SK-N-SH (cell line): ENCODE data around the gene CARTPT. TPM values are rescaled to one million over a fixed set of nuclear protein-coding genes. Genes with fewer than 3 reads are reported as not detected.

Source experiments
- CTCF ChIA-PET: fragments of 300-600, 350-600 bp; formaldehyde crosslinking; extraction: SDS; loops from one replicate; lab custom pipeline; 2021; lab: Yijun Ruan, JAX
- POLR2A ChIA-PET: fragments of 350-600 bp; sonication (Branson Sonifier 250); formaldehyde crosslinking; extraction: SDS; loops from one replicate; lab custom pipeline; 2020; ENCODE audit warnings: antibody characterized with exemption, inconsistent platforms; lab: Yijun Ruan, JAX
- DNase-seq: peaks from one replicate; pipeline ENCODE4 v3.0.0; 2012
- H2AFZ ChIP-seq: fragments of 200-600 bp; sonication (generic); 2 replicates; pipeline ENCODE4 v1.8.1; 2016; ENCODE audit warnings: antibody characterized with exemption, mild to moderate bottlenecking, low read depth
- H3F3A ChIP-seq: fragments of 200-600 bp; sonication (generic); replicated peaks from 2 replicates; pipeline ENCODE3; 2016; ENCODE audit warnings: antibody characterized with exemption, mild to moderate bottlenecking; ENCODE audit not compliant: insufficient read depth
- H3K27ac ChIP-seq, 2 experiments: fragments of 200-500 bp in 1 of 2; fragments of 200-600 bp in 1 of 2; sonication (Bioruptor generic) in 1 of 2; sonication (generic), shearing (Covaris generic) in 1 of 2; 2 replicates each; pipeline versions ENCODE4 v1.5.1 to v1.6.1; 2014 to 2016; ENCODE audit warnings: low read depth in 2 of 2, inconsistent platforms in 1 of 2, low read length in 1 of 2, mild to moderate bottlenecking in 1 of 2, mixed read lengths in 1 of 2
- H3K27me3 ChIP-seq: fragments of 200-600 bp; sonication (generic), shearing (Covaris generic); 2 replicates; pipeline ENCODE4 v1.6.1; 2016; ENCODE audit warnings: mixed run types; ENCODE audit not compliant: insufficient read depth
- H3K36me3 ChIP-seq, 2 experiments: fragments of 200-500 bp in 1 of 2; fragments of 200-600 bp in 1 of 2; sonication (Bioruptor generic) in 1 of 2; sonication (generic) in 1 of 2; replicated peaks in 1 of 2; 2 replicates each; pipeline versions ENCODE3 to v1.5.1; 2014 to 2016; ENCODE audit warnings: low read length in 1 of 2, mild to moderate bottlenecking in 1 of 2; ENCODE audit not compliant: insufficient read depth in 2 of 2, control insufficient read depth in 1 of 2
- H3K4me1 ChIP-seq, 2 experiments: fragments of 200-500 bp in 1 of 2; fragments of 200-600 bp in 1 of 2; sonication (Bioruptor generic) in 1 of 2; sonication (generic), shearing (Covaris generic) in 1 of 2; 2 replicates each; pipeline versions ENCODE4 v1.5.1 to v1.6.1; 2014 to 2016; ENCODE audit warnings: low read depth in 1 of 2, low read length in 1 of 2, mixed run types in 1 of 2; ENCODE audit not compliant: insufficient read depth in 2 of 2, control insufficient read depth in 1 of 2
- H3K4me2 ChIP-seq: fragments of 200-600 bp; sonication (generic), shearing (Covaris generic); 2 replicates; pipeline ENCODE4 v1.6.1; 2017; ENCODE audit warnings: mixed run types
- H3K4me3 ChIP-seq, 2 experiments: fragments of 200-500 bp in 1 of 2; fragments of 200-600 bp in 1 of 2; sonication (Bioruptor generic) in 1 of 2; sonication (generic), shearing (Covaris generic) in 1 of 2; 2 replicates each; pipeline versions ENCODE4 v1.5.1 to v1.8.1; 2014 to 2016; ENCODE audit warnings: low read depth in 2 of 2, inconsistent platforms in 1 of 2, low read length in 1 of 2, mild to moderate bottlenecking in 1 of 2, mixed read lengths in 1 of 2, moderate library complexity in 1 of 2
- H3K79me2 ChIP-seq: fragments of 200-600 bp; sonication (generic); 2 replicates; pipeline ENCODE4 v1.8.1; 2017; ENCODE audit warnings: mild to moderate bottlenecking; ENCODE audit not compliant: insufficient read depth
- H3K9ac ChIP-seq: fragments of 200-600 bp; sonication (generic); 2 replicates; pipeline ENCODE4 v1.6.1; 2017; ENCODE audit warnings: mixed run types
- H3K9me2 ChIP-seq: fragments of 200-600 bp; sonication (generic); 2 replicates; pipeline ENCODE4 v1.6.1; 2017; ENCODE audit warnings: mixed run types
- H3K9me3 ChIP-seq: fragments of 200-600 bp; sonication (generic); 2 replicates; pipeline ENCODE4 v1.6.1; 2017; ENCODE audit warnings: mixed run types, mild to moderate bottlenecking, moderate library complexity
- H4K20me1 ChIP-seq: fragments of 200-600 bp; sonication (generic); 2 replicates; pipeline ENCODE4 v1.6.1; 2017; ENCODE audit warnings: mild to moderate bottlenecking, mixed run types; ENCODE audit not compliant: insufficient read depth
- CHD2 ChIP-seq: fragments of 150-350 bp; IDR thresholded peaks from 2 replicates; pipeline ENCODE4 v1.6.1; 2018; ENCODE audit warnings: low read length; ENCODE audit not compliant: partially characterized antibody
- EZH2phosphoT487 ChIP-seq: fragments of 200-600 bp; sonication (generic); IDR thresholded peaks from 2 replicates; pipeline ENCODE4 v1.6.1; 2017; ENCODE audit warnings: low read depth, mixed run types, mild to moderate bottlenecking, antibody characterized with exemption, moderate library complexity, borderline replicate concordance
- FOSL2 ChIP-seq: IDR thresholded peaks from 2 replicates; pipeline ENCODE4 v1.4.0; 2012; ENCODE audit warnings: low read depth, mild to moderate bottlenecking, moderate library complexity, borderline replicate concordance
- FOXM1 ChIP-seq: IDR thresholded peaks from 2 replicates; pipeline ENCODE4 v1.4.0; 2012; ENCODE audit warnings: low read depth, mild to moderate bottlenecking
- GABPA ChIP-seq: IDR thresholded peaks from 2 replicates; pipeline ENCODE4 v1.4.0; 2012; ENCODE audit warnings: low read depth, mild to moderate bottlenecking
- JUND ChIP-seq: IDR thresholded peaks from 2 replicates; pipeline ENCODE4 v1.4.0; 2012
- RAD21 ChIP-seq: IDR thresholded peaks from 2 replicates; pipeline ENCODE4 v1.6.1; 2012; ENCODE audit warnings: mild to moderate bottlenecking, low read length
- RCOR1 ChIP-seq: fragments of 150-350 bp; IDR thresholded peaks from 2 replicates; pipeline ENCODE4 v1.6.1; 2017; ENCODE audit warnings: antibody characterized with exemption, low read length
- RFX5 ChIP-seq: IDR thresholded peaks from 2 replicates; pipeline ENCODE4 v1.6.1; 2012; ENCODE audit warnings: mild to moderate bottlenecking, improper control_type of control experiment, low read length
- SIN3A ChIP-seq: IDR thresholded peaks from 2 replicates; pipeline ENCODE4 v1.6.1; 2012; ENCODE audit warnings: low read depth, mild to moderate bottlenecking, low read length, moderate library complexity, borderline replicate concordance
- TCF12 ChIP-seq: IDR thresholded peaks from 2 replicates; pipeline ENCODE4 v1.4.0; 2012
- ZBTB33 ChIP-seq: IDR thresholded peaks from 2 replicates; pipeline ENCODE4 v1.4.0; 2012; ENCODE audit warnings: low read depth, borderline replicate concordance
- WGBS: methylation state at CpG from one replicate; pipeline ENCODE4 v1.1.6; 2017; ENCODE audit warnings: low lambda C conversion rate; 5-methylcytosine and 5-hydroxymethylcytosine counted together
- polyA plus RNA-seq, 3 experiments: library from polyadenylated mRNA; depleted of rRNA; stranded (reverse); fragments of >200 nt; gene quantifications; 2 replicates each; pipeline ENCODE4 v1.2.3, GENCODE V29; 2012
- TF ChIP-seq, protein P1 (sequence below): IDR thresholded peaks from 2 replicates; pipeline ENCODE4 v1.6.1; 2012; ENCODE audit warnings: mild to moderate bottlenecking, low read depth, low read length, moderate library complexity
- TF ChIP-seq, protein P2 (sequence below): IDR thresholded peaks from 2 replicates; pipeline ENCODE4 v1.4.0; 2012; ENCODE audit warnings: low read depth, borderline replicate concordance

CARTPT gene
- polyA plus RNA-seq, 1 of the 3 experiments (the other 2 are of a cell fraction), result not detected

- TF ChIP-seq RFX5 (no peak), JUND (no peak), TCF12 (no peak)
Measured at GRCh38 chr5:71703941-71704340, 15.1 kb upstream of the CARTPT start (continued).

DNA sequence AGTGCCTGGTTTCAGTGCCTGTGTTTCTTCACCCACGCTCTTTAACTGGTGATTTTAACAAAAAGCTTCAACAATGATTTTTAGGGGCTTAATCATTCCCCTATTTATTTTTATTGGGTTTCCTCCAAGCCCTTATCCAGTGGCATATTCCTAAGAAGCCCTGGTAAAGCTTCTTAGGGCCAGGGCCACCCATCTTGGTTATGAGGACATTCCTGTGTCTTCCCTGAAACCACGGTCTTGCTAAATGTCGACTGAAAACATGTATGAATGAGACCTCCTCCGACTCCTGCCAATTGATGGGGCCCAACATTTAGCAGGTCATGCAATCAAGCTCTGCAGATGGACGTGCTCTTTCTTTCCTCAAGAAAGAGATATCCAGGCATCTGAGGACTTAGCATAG is 13.7 kb upstream of the CARTPT start:
- no peaks in the 10 kb centered on the region for H3F3A ChIP-seq
- H3K4me3 ChIP-seq, result no peak overlapping the region
- no peak overlapping the region for H2AFZ ChIP-seq
- no peaks in the 10 kb centered on the region for H3K9me3 ChIP-seq
- H3K79me2 ChIP-seq, result no peaks in the 10 kb centered on the region
- H4K20me1 ChIP-seq, result no peaks in the 10 kb centered on the region
- 60% methylated on average over 5 of the region's 5 CpGs for WGBS
- ChIA-PET CTCF (interaction anchor here (1.0 to 2.1 kb wide), 6 partner anchors 10 to 230 kb away, joined by 3 to 10 read pairs (median 3); partner anchors contain the start of gene CARTPT), POLR2A (no interaction called here)
- no peak overlapping the region for H3K4me2 ChIP-seq
- H3K9me2 ChIP-seq, result no peaks in the 10 kb centered on the region
- H3K9ac ChIP-seq, result no peak overlapping the region
- H3K27me3 ChIP-seq, result peaks cover 5% of the 10 kb centered on the region; the same call in 1 of the 2 replicates
- H3K36me3 ChIP-seq, result no peaks in the 10 kb centered on the region
- TF ChIP-seq FOXM1, result no peak
- no peak for TF ChIP-seq EZH2phosphoT487
- TF ChIP-seq, protein P1, sequence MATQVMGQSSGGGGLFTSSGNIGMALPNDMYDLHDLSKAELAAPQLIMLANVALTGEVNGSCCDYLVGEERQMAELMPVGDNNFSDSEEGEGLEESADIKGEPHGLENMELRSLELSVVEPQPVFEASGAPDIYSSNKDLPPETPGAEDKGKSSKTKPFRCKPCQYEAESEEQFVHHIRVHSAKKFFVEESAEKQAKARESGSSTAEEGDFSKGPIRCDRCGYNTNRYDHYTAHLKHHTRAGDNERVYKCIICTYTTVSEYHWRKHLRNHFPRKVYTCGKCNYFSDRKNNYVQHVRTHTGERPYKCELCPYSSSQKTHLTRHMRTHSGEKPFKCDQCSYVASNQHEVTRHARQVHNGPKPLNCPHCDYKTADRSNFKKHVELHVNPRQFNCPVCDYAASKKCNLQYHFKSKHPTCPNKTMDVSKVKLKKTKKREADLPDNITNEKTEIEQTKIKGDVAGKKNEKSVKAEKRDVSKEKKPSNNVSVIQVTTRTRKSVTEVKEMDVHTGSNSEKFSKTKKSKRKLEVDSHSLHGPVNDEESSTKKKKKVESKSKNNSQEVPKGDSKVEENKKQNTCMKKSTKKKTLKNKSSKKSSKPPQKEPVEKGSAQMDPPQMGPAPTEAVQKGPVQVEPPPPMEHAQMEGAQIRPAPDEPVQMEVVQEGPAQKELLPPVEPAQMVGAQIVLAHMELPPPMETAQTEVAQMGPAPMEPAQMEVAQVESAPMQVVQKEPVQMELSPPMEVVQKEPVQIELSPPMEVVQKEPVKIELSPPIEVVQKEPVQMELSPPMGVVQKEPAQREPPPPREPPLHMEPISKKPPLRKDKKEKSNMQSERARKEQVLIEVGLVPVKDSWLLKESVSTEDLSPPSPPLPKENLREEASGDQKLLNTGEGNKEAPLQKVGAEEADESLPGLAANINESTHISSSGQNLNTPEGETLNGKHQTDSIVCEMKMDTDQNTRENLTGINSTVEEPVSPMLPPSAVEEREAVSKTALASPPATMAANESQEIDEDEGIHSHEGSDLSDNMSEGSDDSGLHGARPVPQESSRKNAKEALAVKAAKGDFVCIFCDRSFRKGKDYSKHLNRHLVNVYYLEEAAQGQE, result no peak
- TF ChIP-seq, protein P2, sequence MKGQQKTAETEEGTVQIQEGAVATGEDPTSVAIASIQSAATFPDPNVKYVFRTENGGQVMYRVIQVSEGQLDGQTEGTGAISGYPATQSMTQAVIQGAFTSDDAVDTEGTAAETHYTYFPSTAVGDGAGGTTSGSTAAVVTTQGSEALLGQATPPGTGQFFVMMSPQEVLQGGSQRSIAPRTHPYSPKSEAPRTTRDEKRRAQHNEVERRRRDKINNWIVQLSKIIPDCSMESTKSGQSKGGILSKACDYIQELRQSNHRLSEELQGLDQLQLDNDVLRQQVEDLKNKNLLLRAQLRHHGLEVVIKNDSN, result no peak
- TF ChIP-seq RAD21, result no peak
- TF ChIP-seq FOSL2, result no peak
- no peak overlapping the region for H3K27ac ChIP-seq
- H3K4me1 ChIP-seq, result peaks cover 0 to 13% of the 10 kb centered on the region in 2 experiments; a peak in 1 of 4 replicates
- DNase-seq, result no peak

DNA sequence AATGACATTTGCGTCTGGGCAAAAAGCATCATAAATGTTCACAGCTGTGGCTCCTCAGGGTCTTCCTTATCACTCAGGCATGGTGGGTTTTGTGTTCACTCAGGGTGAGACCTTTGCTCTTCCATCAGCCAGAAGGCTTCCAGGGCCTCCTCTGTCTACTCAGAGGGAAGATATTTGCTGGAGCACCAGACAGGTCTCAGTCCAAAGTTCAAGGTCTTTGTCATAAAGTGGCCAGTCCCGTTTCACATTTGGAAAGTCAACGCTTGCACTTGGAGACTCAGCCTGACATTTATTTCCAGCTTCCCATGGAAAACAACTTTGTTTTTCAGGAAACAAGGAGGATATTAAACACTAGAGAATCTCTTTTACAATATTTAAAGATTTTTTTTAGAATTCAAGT is 12.2 kb upstream of the CARTPT start:
- no peaks in the 10 kb centered on the region for H3K79me2 ChIP-seq
- no peaks in the 10 kb centered on the region for H3K36me3 ChIP-seq
- H3F3A ChIP-seq, result no peaks in the 10 kb centered on the region
- no peak overlapping the region for H3K4me2 ChIP-seq
- 76% methylated on average over 3 of the region's 3 CpGs for WGBS
- H4K20me1 ChIP-seq, result no peaks in the 10 kb centered on the region
- no peak overlapping the region for H2AFZ ChIP-seq
- peaks cover 0 to 13% of the 10 kb centered on the region in 2 experiments; a peak in 1 of 4 replicates for H3K4me1 ChIP-seq
- DNase-seq, result no peak
- H3K9ac ChIP-seq, result no peak overlapping the region
- POLR2A ChIA-PET, result no interaction called here
- no peaks in the 10 kb centered on the region for H3K9me2 ChIP-seq
- peaks cover 5% of the 10 kb centered on the region; the same call in 1 of the 2 replicates for H3K27me3 ChIP-seq
- H3K27ac ChIP-seq, result no peak overlapping the region
- CTCF ChIA-PET, result interaction anchor here (1.3 to 1.6 kb wide), 3 partner anchors 8 to 50 kb away, joined by 3 to 5 read pairs (median 4); no protein-coding TSS in a partner anchor
- no peak overlapping the region for H3K4me3 ChIP-seq
- H3K9me3 ChIP-seq, result no peaks in the 10 kb centered on the region
- TF ChIP-seq FOSL2 (no peak), EZH2phosphoT487 (no peak), TCF12 (no peak), GABPA (no peak), FOXM1 (no peak), CHD2 (no peak), ZBTB33 (no peak), RCOR1 (no peak), SIN3A (no peak)
- TF ChIP-seq, protein P1, result no peak
